A673 (cell line): Measurements from ENCODE around the gene CHRNG.

ENCODE experiments used
- CTCF ChIP-seq: fragments of 300-800, 200-600 bp; sonication (generic); conservative IDR thresholded peaks from 2 replicates; pipeline ENCODE4 v1.5.1; 2017; ENCODE audit warnings: low read depth, mild to moderate bottlenecking, antibody characterized with exemption, low read length, moderate library complexity, mixed read lengths
- EZH2 ChIP-seq: fragments of 200-600 bp; sonication (generic); IDR thresholded peaks from 2 replicates; pipeline ENCODE4 v1.6.1; 2017; ENCODE audit warnings: borderline replicate concordance, low read depth, mild to moderate bottlenecking, mixed read lengths, antibody characterized with exemption, low read length; ENCODE audit not compliant: poor library complexity, severe bottlenecking

- no peak for TF ChIP-seq CTCF
- no peak for TF ChIP-seq EZH2
Measured at GRCh38 chr2:232556426-232556825, 16.9 kb downstream of the CHRNG start.
